GM21360 (cell line): ENCODE results near the gene MAGEB17.

ENCODE experiments used
- ATAC-seq: cut with Tn5 transposase; IDR thresholded peaks from one replicate; pipeline ENCODE4 v1.9.1; 2021; ENCODE audit warnings: mild to moderate bottlenecking, moderate library complexity; ENCODE audit not compliant: unreplicated experiment

MAGEB17 gene

DNA sequence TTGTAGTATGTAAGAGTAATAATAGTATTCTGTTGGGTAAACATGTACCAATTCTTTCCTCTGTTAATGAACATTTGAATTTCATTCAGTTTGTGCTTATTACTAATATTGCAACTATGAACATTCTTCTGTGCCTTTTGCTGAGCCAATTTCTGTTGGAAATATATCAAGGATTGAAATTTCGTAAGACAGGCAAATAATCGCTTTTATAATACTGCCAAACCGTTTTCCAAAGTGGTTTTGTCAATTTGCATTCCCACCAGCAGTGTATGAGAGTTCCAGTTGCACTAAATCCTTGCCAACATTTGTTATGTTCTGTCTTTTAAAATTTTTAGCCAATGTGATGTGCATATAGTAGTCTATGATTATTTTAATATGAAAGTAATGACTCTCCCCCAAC is 38.6 kb downstream of the MAGEB17 start:
- ATAC-seq = no peak

GRCh38 chrX:16207634-16208033 is 40.4 kb downstream of the MAGEB17 start:
- no peak for ATAC-seq

GRCh38 chrX:16208601-16209000 is 41.3 kb downstream of the MAGEB17 start:
- ATAC-seq = no peak

DNA sequence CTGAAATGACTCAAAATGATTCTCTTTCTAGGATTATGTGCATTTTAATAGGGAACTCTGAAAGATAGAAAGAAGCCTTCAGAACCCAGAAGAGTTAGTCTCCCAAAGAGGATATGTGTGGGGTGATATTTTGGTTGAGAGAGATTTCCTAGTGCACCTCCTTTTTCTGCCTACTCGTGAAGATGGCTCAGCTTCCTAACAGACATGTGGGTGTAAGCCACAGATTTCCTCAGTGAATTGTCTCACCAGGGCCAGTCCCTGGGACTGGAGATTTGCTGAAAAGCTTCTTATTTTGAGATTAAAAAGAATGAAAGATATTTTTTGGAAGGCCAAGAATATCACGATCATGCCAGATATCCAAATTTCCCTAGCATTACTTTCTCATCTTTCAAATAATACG is 42.8 kb downstream of the MAGEB17 start:
- ATAC-seq = no peak

DNA sequence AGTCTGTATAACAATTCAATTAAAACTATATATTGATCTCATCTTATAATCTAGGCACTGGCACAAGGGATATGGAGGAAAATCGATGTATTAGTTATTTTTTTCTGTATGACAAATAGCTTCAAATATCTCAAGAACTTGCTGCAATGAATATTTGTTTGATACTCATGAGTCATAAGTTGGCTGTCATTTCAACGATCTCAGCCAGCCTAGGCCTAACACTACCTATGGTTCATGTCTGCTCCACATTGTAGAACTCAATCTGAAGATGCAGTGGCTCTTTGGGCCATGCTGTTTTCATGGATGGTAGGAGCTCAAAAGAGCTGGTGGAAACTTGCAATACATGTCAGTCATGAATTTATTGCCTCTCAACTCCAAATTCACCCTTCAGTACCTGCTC is 44.7 kb downstream of the MAGEB17 start:
- ATAC-seq = no peak

DNA sequence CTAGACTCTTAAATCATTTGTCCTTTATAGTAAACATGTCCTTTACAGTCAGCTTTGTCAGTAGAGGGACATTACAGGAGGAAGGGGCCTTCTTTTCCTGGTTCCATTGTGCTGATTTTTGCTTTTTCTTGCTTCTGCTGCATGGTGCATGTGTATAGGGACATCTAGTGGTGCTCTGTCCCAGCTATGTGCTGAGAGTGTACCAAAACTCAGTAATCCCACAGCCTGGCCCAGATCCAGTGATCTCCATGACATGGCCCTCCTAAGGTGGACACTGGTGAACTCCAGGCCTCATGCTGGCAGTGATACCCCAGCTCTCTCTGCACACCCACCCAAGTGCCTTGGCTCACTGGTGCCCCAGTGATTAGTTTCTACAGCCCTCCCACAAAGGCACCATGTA is 45.2 kb downstream of the MAGEB17 start:
- no peak for ATAC-seq

DNA sequence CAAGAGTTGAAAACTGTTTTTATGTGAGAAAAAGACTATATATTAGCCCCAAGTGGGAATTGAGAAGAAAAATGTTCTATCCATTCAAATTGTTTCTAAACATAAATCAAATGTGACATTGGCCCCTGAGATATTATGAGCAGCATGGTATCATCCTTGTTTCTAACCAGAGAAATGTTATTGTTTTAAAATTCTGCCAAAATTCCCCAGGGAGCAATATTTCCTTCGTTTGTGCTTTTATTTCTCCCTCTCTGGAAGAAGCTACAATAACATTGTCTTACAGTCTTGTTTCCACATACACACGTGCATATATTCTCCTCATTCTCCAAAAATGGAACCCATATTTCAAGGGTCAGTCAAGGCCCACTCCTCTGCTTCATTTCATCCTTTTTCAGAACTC is 46.7 kb downstream of the MAGEB17 start:
- ATAC-seq = no peak

- ATAC-seq = no peak
Observed at GRCh38 chrX:16215660-16216059, 48.4 kb downstream of the MAGEB17 start.
